Raji (cell line): ENCODE measurements around the gene NUDT4.

Source experiments
- POLR2A ChIP-seq: IDR thresholded peaks from 2 replicates; pipeline ENCODE4 v1.6.1; 2011; ENCODE audit warnings: low read depth, low read length, control low read depth; ENCODE audit not compliant: insufficient read depth

Gene NUDT4

DNA sequence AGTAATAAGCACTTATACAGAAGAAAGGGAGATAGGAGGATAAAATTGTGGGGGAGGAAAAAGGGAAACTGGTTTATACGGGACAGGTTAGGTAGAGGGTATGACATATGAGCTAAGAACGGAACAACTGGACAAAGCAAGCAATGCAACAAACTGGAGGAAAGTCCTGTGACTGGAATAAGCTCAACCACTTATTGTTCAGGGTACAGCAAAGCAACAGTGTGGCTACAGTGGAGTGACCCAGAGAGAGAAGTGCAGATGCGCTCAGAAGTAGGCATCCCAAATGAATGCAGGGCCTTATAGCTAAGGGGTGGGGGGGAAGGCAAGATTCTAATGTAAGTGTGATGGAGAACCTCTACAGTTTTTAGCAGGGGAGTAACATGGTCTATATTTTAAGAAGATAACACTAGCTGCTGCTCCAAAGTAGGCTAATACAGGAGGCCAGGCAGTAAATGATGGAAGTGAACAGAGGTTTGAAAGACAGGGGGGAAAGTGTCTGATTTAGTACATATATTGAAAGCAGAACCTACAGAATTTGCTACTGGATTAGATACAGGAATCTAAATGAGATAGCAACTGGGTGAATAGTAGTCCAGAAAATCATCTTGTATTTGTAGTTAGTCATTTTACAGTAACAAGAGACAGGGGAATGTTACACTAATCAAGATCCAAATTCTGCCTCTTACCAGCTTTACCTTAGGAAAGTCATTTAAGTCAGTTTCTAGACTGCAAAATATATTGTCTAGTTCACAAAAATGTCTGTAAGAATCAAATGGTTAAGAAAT is 60.7 kb downstream of the NUDT4 start:
- no peak for TF ChIP-seq POLR2A

DNA sequence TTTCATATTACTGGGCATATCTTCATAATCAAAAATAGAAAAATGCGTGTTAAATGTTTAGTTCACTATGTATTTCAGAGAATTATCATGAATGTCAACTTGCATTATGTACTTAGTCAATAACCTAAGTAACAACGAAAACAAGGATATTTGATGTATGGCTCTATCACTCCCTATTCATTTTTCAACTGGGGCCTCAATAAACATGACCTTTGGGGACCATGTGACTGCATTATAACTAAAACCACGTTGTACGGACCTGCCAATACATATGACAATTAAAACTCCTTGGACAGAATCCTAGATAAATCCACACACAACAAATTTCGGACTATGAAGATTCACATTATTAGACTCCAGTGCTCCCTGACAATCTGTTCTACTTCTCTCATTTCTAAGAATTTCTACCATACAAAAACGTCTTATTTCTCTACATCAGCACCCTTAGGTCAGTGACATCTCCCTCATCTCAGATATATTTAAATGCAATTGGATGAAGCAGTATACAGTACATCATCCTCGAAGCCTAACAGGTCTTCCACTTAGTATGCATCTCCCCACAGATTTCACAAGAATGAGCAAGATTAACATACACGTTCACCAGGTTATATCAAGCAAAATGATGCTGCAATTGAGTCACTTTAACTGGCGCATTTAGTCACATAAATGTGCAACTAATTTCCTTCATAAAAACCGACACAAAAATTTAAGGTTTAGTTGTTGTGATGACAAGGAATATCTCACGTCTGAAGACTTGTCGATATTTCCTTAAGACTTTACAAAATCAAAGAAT is 62.5 kb downstream of the NUDT4 start:
- no peak for TF ChIP-seq POLR2A

GRCh38 chr12:93441081-93441616 is 63.4 kb downstream of the NUDT4 start:
- TF ChIP-seq POLR2A = no peak

GRCh38 chr12:93441617-93442410 is 64.1 kb downstream of the NUDT4 start, which contains the start of gene UBE2N:
TSS of gene UBE2N (minus strand) at chr12:93441947. CDS start at chr12:93441884, 63 bp downstream.
- peak; percentile 93 for TF ChIP-seq POLR2A

GRCh38 chr12:93442411-93443340 is 65.0 kb downstream of the NUDT4 start:
- no peak for TF ChIP-seq POLR2A

DNA sequence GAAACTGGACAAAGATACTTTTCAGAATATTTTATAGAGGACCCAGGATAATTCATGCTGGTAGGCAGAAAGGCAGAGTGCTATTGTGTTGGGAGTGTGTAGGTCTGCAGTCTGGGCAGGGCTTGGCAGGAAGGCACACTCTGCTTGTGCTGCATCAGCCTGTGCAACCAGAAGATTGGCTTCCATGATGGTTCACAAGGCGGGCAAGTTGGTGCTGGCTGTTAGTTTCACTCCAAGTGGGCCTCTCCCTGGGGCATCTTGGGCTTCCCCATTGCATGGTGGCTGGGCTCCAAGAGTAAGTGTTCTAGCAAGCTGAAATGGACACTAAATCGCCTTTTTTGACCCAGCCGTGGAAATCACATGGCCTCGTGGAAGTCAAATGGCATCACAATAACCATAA is 65.9 kb downstream of the NUDT4 start:
- no peak for TF ChIP-seq POLR2A

DNA sequence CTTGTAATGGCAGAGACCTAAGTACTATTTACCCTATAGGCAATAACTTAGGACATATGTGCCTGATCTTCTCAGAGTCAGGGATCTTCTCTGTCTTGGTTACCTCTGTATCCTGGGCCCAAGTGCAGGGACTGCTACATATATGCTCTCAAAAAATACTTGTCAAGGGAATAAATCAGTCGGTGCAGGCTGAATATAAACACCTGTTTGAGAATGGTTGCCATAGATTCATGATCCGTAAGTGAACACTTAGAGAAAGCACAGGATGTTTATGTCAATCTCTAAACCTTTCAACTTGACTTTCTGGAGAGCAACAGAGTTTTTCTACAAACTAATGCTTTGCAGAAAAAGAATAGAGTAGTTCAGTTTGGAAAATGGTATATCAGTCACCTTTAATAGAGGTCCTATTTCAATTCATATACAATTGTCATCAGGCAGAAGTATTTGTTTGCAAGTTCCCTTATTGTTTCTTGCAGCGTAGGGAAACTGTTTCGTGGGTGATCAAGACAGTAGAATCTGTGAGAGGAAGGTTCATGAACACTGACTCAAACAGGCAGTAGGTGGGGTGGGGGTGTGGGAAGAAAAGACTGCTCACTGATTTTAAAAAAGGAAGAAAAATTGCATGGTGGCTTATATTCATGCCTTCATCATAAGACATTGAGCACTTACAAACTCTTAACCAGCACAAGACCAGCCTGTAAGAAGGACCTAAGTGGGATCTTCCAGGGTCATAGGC is 70.0 kb downstream of the NUDT4 start:
- no peak for TF ChIP-seq POLR2A

GRCh38 chr12:93448796-93449195 is 71.1 kb downstream of the NUDT4 start:
- no peak for TF ChIP-seq POLR2A

- TF ChIP-seq POLR2A = no peak
These were observed 71.6 kb downstream of the NUDT4 start for GRCh38 chr12:93449277-93449676.

DNA sequence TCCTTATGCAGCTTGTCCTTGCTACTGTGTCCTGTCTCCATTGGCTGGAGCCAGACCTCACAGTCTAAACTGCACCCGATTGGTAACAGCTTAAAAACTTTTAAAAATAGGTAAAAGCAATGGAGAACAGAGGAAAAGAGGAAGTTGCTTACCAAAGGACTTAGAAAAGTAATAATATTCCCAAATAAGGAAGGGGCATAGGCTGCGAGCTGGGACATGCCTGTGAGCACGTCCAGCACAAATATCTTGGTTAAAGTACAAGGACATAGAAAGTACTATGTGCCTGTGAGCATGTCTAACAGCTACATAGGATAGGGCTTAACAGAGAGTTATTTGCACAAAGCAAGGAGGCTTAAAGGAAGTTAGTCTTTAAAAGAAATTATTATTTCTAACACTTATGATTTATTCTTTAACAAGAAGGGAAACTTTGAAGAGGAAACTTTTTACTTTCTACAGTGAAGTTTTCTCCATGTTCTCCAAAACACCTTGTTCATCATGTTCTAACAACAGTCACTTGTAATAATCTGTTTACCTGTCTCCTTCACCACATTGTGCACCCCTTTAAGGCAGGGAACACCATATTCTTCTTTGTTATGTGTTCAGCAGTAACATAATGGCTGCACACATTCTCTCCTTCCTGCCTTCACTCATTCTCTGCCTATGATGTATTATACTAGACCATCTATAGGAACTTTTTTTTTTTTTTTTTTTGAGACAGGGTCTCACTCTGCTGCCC is 73.9 kb downstream of the NUDT4 start:
- TF ChIP-seq POLR2A = no peak

GRCh38 chr12:93453633-93454032 is 75.9 kb downstream of the NUDT4 start:
- TF ChIP-seq POLR2A = no peak

DNA sequence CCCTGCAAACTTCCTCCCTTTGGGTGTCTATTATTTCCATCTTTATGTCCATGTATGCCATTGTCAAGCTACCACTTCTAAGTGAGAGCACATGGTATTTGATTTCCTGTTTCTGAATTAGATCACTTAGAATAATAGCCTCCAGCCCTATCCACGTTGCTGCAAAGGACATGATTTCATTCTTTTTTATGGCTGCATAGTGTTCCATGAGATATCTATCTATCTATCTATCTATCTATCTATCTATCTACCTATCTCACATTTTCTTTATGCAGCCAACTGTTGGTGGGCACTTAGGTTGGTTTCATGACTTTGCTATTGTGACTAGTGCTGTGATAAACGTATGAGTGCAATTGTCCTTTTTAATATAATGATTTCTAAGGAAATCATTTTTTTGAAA is 78.4 kb downstream of the NUDT4 start:
- TF ChIP-seq POLR2A = no peak
